GM11168 (cell line): ENCODE results near the gene SPEM1.

ENCODE experiments used
- in situ Hi-C: fragments of 300-500 bp; cut with MboI; formaldehyde crosslinking; loops from one replicate; pipeline ENCODE4 v1.12.0; 2022; ENCODE audit warnings: low sequenced_read_pairs; ENCODE audit not compliant: unreplicated experiment

Gene SPEM1

DNA sequence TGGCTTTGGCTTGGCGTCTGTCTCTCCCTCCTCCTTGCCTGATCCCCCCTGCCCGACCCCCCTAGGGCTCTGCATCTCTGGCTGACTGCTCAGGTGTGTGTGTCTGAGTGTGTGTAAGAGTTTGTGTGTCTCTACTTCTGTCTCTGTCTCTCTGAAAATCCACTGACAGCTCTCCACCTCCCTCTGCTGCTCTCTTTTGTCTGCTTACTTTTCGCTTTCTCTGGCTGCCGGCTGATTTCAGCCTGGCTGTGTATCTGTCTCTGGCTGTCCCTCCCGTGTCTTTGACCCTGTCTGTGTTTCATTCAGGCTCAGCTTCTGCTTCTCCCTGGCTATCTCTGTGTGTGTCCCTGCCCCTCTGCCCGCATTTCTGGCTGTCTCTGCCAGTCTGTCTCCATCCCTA lies 3.8 kb upstream of the SPEM1 start:
- in situ Hi-C loops, result no loop called here

GRCh38 chr17:7417056-7417655 lies 3.0 kb upstream of the SPEM1 start:
- in situ Hi-C loops, result no loop called here

DNA sequence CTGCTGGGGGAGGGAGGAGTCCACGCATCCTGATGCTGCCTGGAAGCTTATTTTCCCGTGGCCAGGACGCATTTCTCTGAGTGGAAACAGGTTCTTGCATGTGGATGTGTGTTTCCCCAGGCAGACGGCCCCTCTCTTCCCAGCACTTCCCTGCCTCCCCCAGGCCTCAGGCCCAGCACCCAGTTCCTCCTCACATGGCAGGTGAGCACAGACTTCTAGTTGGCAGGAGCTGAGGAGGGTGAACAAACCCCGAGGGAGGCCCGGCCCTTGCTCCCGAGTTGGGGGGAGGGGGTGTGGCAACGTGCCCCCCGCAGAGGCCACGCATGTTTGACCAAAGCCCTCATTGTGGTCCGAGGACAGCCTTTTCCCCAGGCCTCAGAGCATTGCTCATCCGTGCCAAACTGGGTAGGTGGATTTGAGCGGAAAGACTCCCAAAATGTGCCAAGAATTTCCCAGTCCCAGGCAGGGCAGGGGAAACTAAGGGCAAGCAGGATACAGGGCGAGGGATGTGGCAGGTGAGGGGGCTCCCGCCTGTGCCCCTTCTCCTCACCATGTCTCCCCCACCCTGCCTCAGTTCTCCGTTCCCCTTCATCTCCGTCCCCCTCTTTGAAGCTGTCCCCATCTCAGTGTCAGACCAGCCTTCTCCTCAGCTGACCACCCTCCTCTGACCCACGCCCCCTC lies 1.5 kb upstream of the SPEM1 start:
- in situ Hi-C loops, result no loop called here

DNA sequence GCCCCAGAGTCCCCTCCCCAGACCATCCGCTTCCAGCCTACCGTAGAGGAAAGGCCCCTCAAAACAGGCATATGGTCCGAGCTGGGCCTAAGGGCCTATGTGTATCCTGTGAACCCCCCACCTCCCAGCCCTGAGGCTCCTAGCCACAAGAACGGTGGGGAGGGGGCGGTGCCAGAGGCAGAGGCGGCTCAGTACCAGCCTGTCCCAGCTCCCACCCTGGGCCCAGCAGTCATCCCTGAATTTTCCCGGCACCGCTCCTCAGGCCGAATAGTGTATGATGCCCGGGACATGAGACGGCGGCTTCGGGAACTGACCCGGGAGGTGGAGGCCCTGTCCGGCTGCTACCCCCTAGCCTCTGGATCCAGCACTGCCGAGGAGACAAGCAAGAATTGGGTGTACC lies 1.1 kb downstream of the SPEM1 start:
- in situ Hi-C loops, result no loop called here

DNA sequence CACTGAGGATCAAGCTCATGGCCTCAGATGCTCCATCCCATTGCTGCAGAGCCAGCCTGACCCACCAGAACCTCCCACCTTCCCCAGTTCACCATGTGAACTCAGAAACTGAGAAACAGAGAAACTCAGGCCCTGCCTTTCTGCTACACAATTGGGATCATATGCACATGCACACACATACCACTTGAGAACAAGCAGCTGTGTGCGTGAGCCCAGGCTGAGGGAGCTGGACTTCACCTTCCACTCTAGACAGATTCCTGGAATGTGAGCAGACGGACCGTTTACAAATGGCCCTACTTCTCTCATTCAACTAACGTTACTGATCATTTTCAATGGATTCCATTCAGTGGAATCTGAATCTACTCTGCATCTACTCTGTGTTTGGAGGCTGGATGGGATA lies 3.6 kb downstream of the SPEM1 start:
- in situ Hi-C loops, result no loop called here

- in situ Hi-C loops, result no loop called here
Measured at GRCh38 chr17:7425316-7425715, 5.2 kb downstream of the SPEM1 start, which contains the start of gene SPEM2. Gene SPEM2, plus strand, starts transcription at chr17:7425616. Its CDS starts 73 bp downstream, at chr17:7425689.

DNA sequence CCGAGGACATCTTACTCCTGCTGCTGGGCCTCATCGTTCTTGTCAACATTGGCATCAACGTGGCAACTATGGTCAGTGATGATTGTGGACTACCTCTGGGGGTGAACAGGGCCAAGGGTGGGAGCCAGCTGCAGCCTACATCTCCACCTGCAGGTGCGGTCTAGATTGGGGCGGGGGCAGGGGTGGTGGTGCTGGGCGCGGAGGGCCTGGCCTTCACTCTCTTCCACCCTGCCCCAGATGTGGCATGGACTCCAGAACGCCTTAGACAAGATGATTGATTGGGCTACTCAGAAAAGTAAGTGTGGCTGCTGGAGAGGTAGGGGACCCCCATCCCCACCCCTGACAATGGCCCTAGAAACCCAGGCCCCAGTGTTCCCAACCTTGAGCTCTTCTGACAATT lies 5.6 kb downstream of the SPEM1 start:
- in situ Hi-C loops, result no loop called here

DNA sequence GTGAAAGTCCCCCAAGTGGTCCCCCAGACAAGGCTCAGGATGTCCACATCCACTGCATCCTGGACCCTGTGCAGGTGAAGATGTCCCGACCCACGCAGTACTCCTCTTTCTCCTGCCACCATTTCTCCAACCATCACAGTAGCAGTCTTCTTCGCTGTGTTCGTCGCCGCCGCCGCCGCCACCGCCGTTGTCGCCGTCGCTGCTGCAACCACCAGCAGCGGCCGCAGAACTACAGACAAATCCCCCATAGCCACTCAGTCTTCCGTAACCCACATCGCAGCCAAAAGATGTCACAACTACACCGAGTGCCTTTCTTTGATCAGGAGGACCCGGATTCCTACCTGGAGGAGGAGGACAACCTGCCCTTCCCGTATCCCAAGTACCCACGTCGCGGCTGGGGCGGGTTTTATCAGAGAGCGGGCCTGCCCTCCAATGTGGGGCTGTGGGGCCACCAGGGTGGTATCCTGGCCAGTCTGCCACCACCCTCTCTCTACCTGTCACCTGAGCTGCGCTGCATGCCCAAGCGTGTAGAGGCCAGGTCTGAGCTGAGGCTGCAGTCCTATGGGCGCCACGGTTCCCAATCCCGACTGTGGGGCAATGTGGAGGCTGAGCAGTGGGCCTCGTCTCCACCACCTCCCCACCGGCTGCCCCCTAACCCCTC lies 6.2 kb downstream of the SPEM1 start:
- in situ Hi-C loops, result no loop called here

- in situ Hi-C loops, result no loop called here
Measured at GRCh38 chr17:7426896-7427489, 6.9 kb downstream of the SPEM1 start.

- in situ Hi-C loops, result no loop called here
Measured at GRCh38 chr17:7427549-7427948, 7.4 kb downstream of the SPEM1 start.

DNA sequence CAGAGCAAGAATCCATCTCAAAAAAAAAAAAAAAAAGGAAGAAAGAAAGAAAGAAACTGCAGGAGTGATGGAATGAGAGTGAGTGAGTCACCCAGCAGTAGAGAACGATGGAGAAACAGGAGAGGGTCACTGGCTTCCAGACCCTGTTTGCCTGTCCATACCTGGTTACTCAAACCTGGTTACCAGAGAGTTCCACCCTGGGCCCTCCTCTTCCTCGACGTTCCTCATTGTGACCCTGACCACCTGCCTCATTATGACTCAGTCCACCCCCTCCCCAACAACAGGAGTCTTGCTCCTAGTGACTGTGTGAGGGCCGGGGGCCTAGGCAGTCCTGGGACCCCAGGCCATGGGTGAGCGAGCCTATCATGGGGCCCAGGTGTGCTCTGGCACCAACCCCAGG lies 8.4 kb downstream of the SPEM1 start, which contains the start of gene SPEM3:
Gene SPEM3 (plus strand): TSS at position 301 of the 400 bp plus-strand sequence. CDS start 46 bp downstream, at position 347.
- in situ Hi-C loops, result no loop called here

- in situ Hi-C loops, result loop anchor here (10.0 kb wide), 1 partner anchor 155 kb away; no protein-coding TSS in a partner anchor
Measured at GRCh38 chr17:7429722-7430121, 9.6 kb downstream of the SPEM1 start.

DNA sequence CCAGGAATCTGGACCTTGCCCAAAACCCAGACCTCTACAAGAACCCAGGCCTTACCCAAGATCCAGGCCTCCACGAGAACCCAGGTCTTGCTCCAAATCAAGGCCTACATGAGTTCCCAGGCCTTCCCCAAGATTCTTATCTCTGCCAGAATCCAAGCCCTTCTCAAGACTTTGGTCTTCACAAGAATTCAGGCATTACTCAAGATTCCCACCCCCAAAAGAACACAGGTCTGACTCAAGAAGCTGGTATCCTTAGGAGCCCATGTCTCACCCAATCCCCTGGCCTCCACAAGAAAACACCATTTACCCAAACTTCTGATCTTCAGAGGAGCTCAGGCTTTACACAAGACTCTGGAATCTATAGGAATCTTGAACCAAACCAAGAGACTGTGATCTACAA lies 11.1 kb downstream of the SPEM1 start:
- in situ Hi-C loops, result loop anchor here (10.0 kb wide), 1 partner anchor 156 kb away; no protein-coding TSS in a partner anchor

- in situ Hi-C loops, result loop anchor here (10.0 kb wide), 1 partner anchor 157 kb away; no protein-coding TSS in a partner anchor
Measured at GRCh38 chr17:7432296-7432695, 12.2 kb downstream of the SPEM1 start.

GRCh38 chr17:7435676-7436555 lies 15.8 kb downstream of the SPEM1 start:
- in situ Hi-C loops, result loop anchor here (10.0 kb wide), 1 partner anchor 161 kb away; no protein-coding TSS in a partner anchor

- in situ Hi-C loops, result loop anchor here (10.0 kb wide), 1 partner anchor 162 kb away; no protein-coding TSS in a partner anchor
Measured at GRCh38 chr17:7436556-7437368, 16.6 kb downstream of the SPEM1 start.

DNA sequence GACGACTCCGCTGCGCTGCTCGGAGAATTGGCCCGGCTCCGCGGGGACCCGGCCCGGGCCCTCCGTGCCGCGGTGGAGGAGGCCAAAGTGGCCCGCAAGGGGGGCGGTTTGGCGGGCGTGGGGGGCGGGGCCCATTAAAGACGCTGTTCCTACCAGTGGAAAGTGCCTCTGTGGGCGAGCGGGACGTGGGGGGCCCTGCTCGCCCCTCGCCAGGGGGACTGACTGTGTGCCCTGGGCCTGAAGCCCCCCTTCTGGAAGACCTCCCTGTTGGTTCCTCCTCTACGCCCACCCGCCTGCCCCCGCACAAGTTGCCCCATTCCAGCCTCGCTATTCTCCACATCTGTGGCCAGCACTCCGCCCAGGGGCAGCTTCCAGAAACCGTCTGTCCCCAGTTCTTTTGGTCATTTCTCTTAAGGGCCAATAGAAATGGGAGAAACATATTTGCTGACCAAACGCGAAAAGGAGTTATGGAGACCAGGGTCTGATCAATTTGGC lies 17.3 kb downstream of the SPEM1 start:
- in situ Hi-C loops, result loop anchor here (10.0 kb wide), 1 partner anchor 163 kb away; no protein-coding TSS in a partner anchor

DNA sequence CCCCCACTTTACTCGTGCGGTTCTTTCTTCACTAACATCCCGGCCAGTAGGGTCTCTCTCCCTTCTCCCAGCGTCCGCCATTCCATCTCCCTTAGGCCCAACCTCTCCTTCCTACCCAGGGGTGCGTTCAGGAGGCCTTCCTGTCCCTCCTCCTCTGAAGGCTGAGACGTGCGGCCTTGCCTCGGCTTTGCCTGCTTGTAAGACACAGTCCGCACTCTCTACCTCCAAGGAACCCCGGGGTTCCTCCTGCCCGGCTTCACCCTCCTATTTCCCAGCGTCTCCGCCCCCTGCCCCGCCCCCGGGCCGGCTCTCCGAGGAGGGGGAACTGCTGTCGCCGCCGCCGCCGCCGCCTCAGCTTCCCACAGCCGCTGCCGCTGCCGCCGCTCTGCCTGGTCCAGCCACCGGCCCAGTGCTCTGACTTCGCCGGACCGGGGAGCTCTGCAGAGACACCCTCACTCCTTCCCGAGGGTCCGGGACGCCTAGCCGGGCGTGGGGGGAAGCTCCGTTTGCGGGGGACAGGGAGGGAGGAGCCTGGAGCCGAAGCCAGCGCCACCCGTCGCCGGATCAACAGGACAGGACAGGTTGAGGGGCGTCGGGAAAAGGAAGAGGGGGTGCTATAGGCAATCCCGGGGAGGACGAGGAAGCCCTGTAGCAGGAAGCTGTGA lies 18.0 kb downstream of the SPEM1 start:
- in situ Hi-C loops, result loop anchor here (10.0 kb wide), 1 partner anchor 163 kb away; no protein-coding TSS in a partner anchor
